Measurements from ENCODE around the gene GP1BA.

GP1BA gene

GRCh38 chr17:4931963-4932362 is at the start of gene GP1BA:
Gene GP1BA (plus strand): TSS chr17:4932277. CDS start chr17:4932605, 328 bp downstream.
- DNase-seq = no peak

- no peak for DNase-seq
Measured at GRCh38 chr17:4884489-4884888, 47.6 kb upstream of the GP1BA start.

DNA sequence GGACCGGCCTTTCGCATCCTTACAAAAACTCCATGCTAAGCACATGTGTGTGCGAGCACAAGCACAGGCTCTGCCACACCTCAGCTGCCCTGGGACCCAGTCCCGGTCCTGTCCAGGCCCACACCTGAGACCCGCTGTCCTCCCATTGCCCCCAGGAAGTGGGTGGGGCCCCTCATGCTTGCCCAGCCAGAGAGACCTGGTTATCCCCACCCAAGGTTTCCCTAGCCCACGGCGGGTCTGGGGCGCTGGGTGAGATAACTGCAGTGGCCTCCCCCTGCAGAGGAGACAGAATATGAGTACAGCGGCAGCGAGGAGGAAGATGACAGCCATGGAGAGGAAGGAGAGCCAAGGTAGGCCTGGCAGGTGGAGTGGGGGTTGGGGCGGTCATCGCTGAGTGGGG is 45.2 kb upstream of the GP1BA start:
- no peak for DNase-seq

DNA sequence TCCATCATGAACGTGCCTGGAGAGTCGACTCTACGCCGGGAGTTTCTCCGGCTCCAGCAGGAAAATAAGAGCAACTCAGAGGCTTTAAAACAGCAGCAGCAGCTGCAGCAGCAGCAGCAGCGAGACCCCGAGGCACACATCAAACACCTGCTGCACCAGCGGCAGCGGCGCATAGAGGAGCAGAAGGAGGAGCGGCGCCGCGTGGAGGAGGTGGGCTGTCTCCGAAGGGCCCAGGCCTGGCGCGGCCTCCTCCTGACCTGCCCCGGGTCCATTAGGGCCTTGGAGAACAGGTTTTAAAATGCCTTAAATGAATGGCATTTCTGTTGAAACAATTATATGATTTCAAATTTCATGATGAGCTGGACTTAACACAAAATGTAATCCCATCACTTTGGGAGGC is 44.5 kb upstream of the GP1BA start:
- DNase-seq = no peak

- DNase-seq = no peak
Measured at GRCh38 chr17:4891411-4892410, 40.4 kb upstream of the GP1BA start.

GRCh38 chr17:4892499-4893221 is 39.4 kb upstream of the GP1BA start:
- DNase-seq = no peak

DNA sequence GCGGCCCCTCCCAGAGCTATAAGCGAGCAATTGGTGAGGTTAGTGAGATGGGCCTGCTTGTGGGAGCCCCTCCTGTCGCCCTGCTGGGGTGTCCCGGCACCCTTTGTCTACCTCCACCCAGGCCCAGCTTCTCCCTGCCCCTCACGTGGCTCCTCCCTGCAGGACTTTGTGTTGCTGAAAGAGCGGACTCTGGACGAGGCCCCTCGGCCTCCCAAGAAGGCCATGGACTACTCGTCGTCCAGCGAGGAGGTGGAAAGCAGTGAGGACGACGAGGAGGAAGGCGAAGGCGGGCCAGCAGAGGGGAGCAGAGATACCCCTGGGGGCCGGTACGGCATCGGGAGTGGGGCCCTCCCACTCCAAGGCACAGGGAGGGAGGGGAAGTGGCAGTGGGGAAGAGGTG is 38.8 kb upstream of the GP1BA start:
- DNase-seq = no peak

- no peak for DNase-seq
Measured at GRCh38 chr17:4893721-4894560, 38.1 kb upstream of the GP1BA start.

DNA sequence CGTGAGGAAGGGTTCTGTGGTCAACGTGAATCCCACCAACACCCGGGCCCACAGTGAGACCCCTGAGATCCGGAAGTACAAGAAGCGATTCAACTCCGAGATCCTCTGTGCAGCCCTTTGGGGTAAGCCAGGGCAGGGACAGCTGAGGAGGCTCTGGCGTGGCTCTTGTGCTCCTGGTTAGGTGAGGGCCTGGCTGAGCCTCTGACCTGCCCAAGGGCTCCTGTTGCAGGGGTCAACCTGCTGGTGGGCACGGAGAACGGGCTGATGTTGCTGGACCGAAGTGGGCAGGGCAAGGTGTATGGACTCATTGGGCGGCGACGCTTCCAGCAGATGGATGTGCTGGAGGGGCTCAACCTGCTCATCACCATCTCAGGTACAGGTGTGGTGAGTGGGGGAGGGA is 37.0 kb upstream of the GP1BA start:
- DNase-seq = no peak

GRCh38 chr17:4895657-4896331 is 36.3 kb upstream of the GP1BA start:
- no peak for DNase-seq

DNA sequence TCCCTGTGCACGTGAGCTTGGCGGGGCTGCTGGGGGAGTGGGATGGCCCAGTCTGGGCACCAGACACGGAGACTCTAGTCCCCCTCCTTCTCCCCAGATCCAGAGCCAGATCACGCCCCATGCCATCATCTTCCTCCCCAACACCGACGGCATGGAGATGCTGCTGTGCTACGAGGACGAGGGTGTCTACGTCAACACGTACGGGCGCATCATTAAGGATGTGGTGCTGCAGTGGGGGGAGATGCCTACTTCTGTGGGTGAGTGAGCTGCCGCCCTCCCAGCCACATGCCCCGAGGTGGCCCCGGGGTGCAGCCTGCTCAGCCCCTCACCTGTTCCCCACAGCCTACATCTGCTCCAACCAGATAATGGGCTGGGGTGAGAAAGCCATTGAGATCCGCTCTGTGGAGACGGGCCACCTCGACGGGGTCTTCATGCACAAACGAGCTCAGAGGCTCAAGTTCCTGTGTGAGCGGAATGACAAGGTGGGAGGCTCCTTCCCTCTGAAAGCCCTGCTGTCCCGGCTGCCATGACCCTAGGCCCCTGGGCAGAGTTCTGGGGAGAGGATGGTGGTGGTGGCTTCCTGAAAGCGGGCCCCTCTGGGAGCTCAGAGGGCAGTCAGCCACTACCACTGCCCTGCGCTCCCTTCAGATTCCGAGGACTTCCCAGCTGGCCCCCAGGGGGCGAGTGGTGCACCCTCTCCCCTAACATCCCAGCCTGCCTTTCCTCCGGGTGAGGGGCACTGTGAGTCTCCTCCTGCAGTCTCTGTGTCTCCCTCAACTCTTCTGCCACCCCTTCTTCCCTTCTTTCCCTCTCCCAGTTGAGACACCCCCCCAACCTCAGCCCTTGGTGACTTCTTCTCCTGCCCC is 35.5 kb upstream of the GP1BA start:
- no peak for DNase-seq

GRCh38 chr17:4897198-4897687 is 34.8 kb upstream of the GP1BA start:
- DNase-seq = no peak

GRCh38 chr17:4897785-4898184 is 34.3 kb upstream of the GP1BA start:
- DNase-seq = no peak

- no peak for DNase-seq
Measured at GRCh38 chr17:4898351-4898750, 33.7 kb upstream of the GP1BA start.

DNA sequence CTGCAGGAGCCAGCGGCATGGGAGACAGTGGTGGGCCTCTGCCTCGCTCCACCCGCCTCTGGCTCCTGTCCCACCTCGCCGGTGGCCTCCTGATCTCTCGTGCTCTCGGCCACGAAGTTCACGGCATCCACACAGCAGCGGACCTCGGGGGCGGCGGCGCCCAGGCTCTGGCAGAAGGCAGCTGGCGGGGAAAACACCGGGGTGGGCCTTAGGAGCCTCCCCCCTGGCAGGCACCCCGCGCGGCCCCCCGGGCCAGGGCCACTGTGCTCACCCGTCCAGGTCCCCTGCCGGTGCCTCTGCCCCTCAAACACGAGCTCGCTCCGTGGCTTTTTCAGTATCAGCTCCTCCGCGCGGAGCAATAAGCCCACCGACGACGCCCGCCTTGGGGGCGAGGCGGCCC is 33.1 kb upstream of the GP1BA start:
- no peak for DNase-seq

DNA sequence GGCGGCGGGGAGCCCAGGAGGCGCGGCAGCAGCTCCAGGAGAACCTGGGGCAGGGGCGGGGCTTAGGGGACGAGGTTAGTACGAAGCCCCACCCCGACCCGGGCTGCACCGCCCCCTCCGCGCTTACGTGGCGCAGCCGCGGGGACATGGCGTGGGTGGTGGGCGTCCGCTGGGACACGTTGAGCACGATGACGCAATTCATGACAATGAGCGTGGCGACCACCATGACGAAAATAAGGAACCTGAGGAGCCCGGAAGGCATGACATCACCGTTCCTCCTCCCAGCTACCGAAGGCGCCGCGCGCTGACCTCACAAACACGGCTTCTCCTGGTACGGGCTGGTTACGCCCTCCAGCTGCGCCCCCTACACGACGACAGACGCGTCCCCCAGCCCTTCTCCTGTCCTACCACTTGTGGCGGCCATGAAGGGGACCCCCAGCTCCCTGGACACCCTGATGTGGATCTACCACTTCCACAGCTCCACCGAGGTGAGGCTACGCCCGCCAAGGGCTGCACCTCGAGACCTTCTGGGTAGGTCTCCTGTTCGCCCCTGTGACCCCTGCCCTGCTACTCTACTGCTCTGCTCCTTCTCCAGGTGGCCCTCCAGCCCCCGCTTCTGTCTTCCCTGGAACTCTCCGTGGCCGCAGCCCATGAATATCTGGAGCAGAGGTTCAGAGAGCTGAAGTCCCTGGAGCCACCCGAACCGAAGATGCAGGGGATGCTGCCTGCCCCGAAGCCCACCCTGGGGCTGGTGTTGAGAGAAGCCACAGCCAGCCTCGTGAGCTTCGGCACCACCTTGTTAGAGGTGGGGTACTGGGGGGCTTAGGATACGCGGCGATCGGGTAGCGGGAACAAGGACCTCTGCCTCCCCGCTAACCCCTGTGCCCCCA is 32.5 kb upstream of the GP1BA start, which contains the start of gene C17orf107:
C17orf107 (plus strand) TSS at position 196 of the 890 bp plus-strand sequence; CDS start at position 423, 227 bp downstream.
- peak; percentile 96 for DNase-seq

- peak; percentile 33 for DNase-seq
Measured at GRCh38 chr17:4900231-4901107, 31.6 kb upstream of the GP1BA start.

DNA sequence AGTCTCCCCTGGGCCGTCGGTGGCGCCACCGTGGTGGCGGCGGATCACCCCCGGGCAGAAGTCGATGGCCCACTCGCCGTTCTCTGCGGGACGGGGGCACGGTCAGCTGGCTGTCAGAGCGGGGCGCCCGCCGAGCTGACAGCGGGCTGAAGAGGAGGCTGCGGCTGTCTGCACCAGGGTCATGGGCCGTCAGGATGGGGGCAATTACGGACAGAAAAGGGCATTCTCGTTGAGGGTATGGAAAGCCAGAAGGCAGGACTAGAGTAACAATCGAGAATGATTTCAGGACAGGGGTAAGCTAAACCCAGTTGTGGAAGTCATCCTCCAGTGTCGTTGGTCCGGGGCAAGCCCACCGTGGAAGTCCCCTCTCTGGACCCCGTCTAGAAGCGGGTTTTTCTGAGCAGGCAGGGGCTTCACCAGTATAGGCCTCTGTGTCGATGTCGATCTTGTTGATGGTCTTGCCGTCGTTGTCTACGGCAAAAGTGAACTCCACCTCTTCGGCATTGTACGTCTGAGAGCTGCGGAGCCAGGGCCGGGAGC is 30.9 kb upstream of the GP1BA start:
- no peak for DNase-seq
